Pancreas (tissue), 10 donors: Measurements from ENCODE around the gene VAMP2. TPM values are rescaled to one million over a fixed set of nuclear protein-coding genes. Genes with fewer than 3 reads are reported as not detected.

Source experiments
- ATAC-seq, 4 donors: fragments of 200-7000 bp; cut with Tn5 transposase; one replicate each; pipeline versions ENCODE4 v1.8.0 to v1.9.1; 2020; ENCODE audit warnings: mild to moderate bottlenecking in 4 of 4, moderate library complexity in 4 of 4
- DNase-seq, 6 donors: peaks; one replicate each; pipeline ENCODE4 v3.0.0-alpha.2; 2020
- FAIRE-seq: peaks from 2 replicates; lab custom pipeline; 2012; peaks lifted over from hg19 to GRCh38; lab: Jason Lieb, UNC
- H3K27ac ChIP-seq, 4 donors: fragments of 200-600 bp; sonication (generic); 1 replicate in 3 of 4; 2 replicates in 1 of 4; pipeline versions ENCODE4 v1.5.0 to v1.8.0; 2020
- H3K27me3 ChIP-seq, 4 donors: fragments of 200-600 bp; one replicate each; pipeline ENCODE4 v1.8.0; 2021
- H3K36me3 ChIP-seq, 3 donors: fragments of 200-600 bp; sonication (generic) in 1 of 3; one replicate each; pipeline versions ENCODE4 v1.5.0 to v1.8.0; 2020 to 2021
- H3K4me1 ChIP-seq, 3 donors: fragments of 200-600 bp; one replicate each; pipeline ENCODE4 v1.8.0; 2021
- H3K4me3 ChIP-seq, 4 donors: fragments of 200-600 bp; sonication (generic) in 2 of 4; one replicate each; pipeline versions ENCODE4 v1.5.0 to v1.8.0; 2020 to 2021
- H3K9me3 ChIP-seq, 4 donors: fragments of 200-600 bp; one replicate each; pipeline ENCODE4 v1.8.0; 2021
- CTCF ChIP-seq, 4 donors: fragments of 200-600 bp; sonication (generic) in 3 of 4; IDR thresholded peaks; one replicate each; pipeline versions ENCODE4 v1.5.0 to v1.8.0; 2021; ENCODE audit warnings: antibody characterized with exemption in 4 of 4
- WGBS, 2 donors: extraction: QIAGEN DNeasy Blood & Tissue Kit; methylation state at CpG; one replicate each; pipeline ENCODE4 v1.1.7; 2013; 5-methylcytosine and 5-hydroxymethylcytosine counted together
- intact Hi-C, 3 donors: fragments of 100-400 bp; cut with DNase I; formaldehyde crosslinking; loops; one replicate each; pipeline versions ENCODE4 v1.11.1 to v1.14.2; 2022
- polyA plus RNA-seq, 2 donors: library from polyadenylated mRNA; stranded (reverse); fragments of 200-250 nt; gene quantifications; one replicate each; pipeline ENCODE4 v1.2.3, GENCODE V29; 2013
- total RNA-seq, 6 donors: library from RNA; stranded (reverse); fragmentation: NEBNext Ultra II Directional in 4 of 6; extraction: Animal tissue kit (Norgen Biotek cat#: 25700) in 4 of 6; gene quantifications; one replicate each; pipeline versions ENCODE4 v1.2.1 to v1.2.4, GENCODE V29; 2021 to 2023
- donor health status: healthy with polysubstance abuse.
- donor health status: DM: no; HTN: no; CAD: no; lungs with moderate emphysema.
- donor health status: DM: no; HTN: no; CAD: no.
- donor health status: control.
- donor health status: control.
- donor health status: Bipolar disorder and iron deficiency.
- donor health status: DM: yes; HTN: yes; CAD: no.
- donor health status: DM: no; HTN: no; CAD: no.
- donor health status: DM: no; HTN: no; CAD: no.
- donor health status: DM: yes; HTN: yes; CAD: no.

VAMP2 gene
- total and polyA plus RNA-seq, 8 donors: 19.5 to 82.0 (median 30.0) TPM

- Histone ChIP-seq H3K27ac (no peak overlapping the region), H3K9me3 (no peaks in the 10 kb centered on the region), H3K4me1 (no peaks in the 10 kb centered on the region), H3K36me3 (no peaks in the 10 kb centered on the region), H3K4me3 (no peak overlapping the region), H3K27me3 (no peaks in the 10 kb centered on the region)
- intact Hi-C loops: no loop called here
- WGBS, 2 donors: 84 to 86% methylated on average over 19 of the region's 19 CpGs
- DNase-seq (no peak), FAIRE-seq (no peak), ATAC-seq (no peak)
- no peak for TF ChIP-seq CTCF (IDR thresholded peaks at IDR 0.05)
These were observed 42.2 kb upstream of the VAMP2 start for GRCh38 chr17:8204761-8205555.

GRCh38 chr17:8192070-8192815 is 29.5 kb upstream of the VAMP2 start:
- no peaks in the 10 kb centered on the region for H3K27me3 ChIP-seq
- H3K27ac ChIP-seq: peak overlapping the region; percentile 11 to 81 (median 58)
- FAIRE-seq (no peak), DNase-seq (peak in 4 of 6 donors; percentile 70 to 90 (median 82)), ATAC-seq (peak; percentile 35 to 59 (median 56))
- no peaks in the 10 kb centered on the region for H3K9me3 ChIP-seq
- peaks cover 0 to 28% (median 18%) of the 10 kb centered on the region in 3 donors for H3K4me1 ChIP-seq
- intact Hi-C loops: no loop called here
- peak overlapping the region in 3 of 4 donors; percentile 1 to 40 (median 27) for H3K4me3 ChIP-seq
- TF ChIP-seq CTCF (IDR thresholded peaks at IDR 0.05): no peak
- no peaks in the 10 kb centered on the region for H3K36me3 ChIP-seq
- 9 to 23% methylated on average over 12 of the region's 12 CpGs for WGBS, 2 donors

- 38 to 41% methylated on average over 6 of the region's 6 CpGs for WGBS, 2 donors
- Histone ChIP-seq H3K9me3 (no peaks in the 10 kb centered on the region), H3K36me3 (no peaks in the 10 kb centered on the region), H3K27me3 (no peaks in the 10 kb centered on the region), H3K4me3 (peak overlapping the region in 1 of 4 donors; percentile 88), H3K4me1 (peaks cover 0 to 28% (median 18%) of the 10 kb centered on the region in 3 donors), H3K27ac (peak overlapping the region in 2 of 4 donors; percentile 90 to 98)
- intact Hi-C loops: no loop called here
- ATAC-seq (no peak), FAIRE-seq (no peak), DNase-seq (no peak)
- TF ChIP-seq CTCF (IDR thresholded peaks at IDR 0.05): no peak
These were observed 27.8 kb upstream of the VAMP2 start for GRCh38 chr17:8190506-8190905.

- H3K36me3 ChIP-seq: no peaks in the 10 kb centered on the region
- peaks cover 0 to 28% (median 18%) of the 10 kb centered on the region in 3 donors for H3K4me1 ChIP-seq
- no peaks in the 10 kb centered on the region for H3K27me3 ChIP-seq
- TF ChIP-seq CTCF (IDR thresholded peaks at IDR 0.05): no peak
- no peaks in the 10 kb centered on the region for H3K9me3 ChIP-seq
- intact Hi-C loops: loop anchor here in 2 of 3 donors (5.0 to 10.0 kb wide), 2 partner anchors 32 to 65 kb away; partner anchors contain the start of gene HES7 (in 1 of the 2)
- ATAC-seq (peak; percentile 63 to 73 (median 68)), FAIRE-seq (peak; percentile 88), DNase-seq (peak; percentile 89 to 98 (median 96))
- 0% methylated on average over 51 to 70 of the region's 70 CpGs for WGBS, 2 donors
- peak within 1 kb of the TSS; percentile 83 to 88 (median 84) for H3K4me3 ChIP-seq
- peak within 1 kb of the TSS; percentile 82 to 98 (median 88) for H3K27ac ChIP-seq
These were observed 27.1 kb upstream of the VAMP2 start, which contains the start of gene BORCS6 for GRCh38 chr17:8189711-8190477. TSS of gene BORCS6 (minus strand) at chr17:8190180. CDS start at chr17:8190140, 40 bp downstream.
